ENCODE data around the gene RBM17. TPM values are rescaled to one million over a fixed set of nuclear protein-coding genes. Genes with fewer than 3 reads are reported as not detected.

Gene RBM17
- polyA plus RNA-seq, 1 experiment = 28.9 TPM

GRCh38 chr10:6065406-6065805 lies 23.4 kb upstream of the RBM17 start:
- H3K36me3 ChIP-seq (ENCODE audit: control insufficient read depth, insufficient read depth, low read length) = no peaks in the 10 kb centered on the region
- ChIA-PET POLR2A (no interaction called here), CTCF (interaction anchor here (1.7 to 3.6 kb wide), 2 partner anchors 14 to 21 kb away, joined by 4 to 23 read pairs; no protein-coding TSS in a partner anchor)
- H3K4me3 ChIP-seq (ENCODE audit: low read depth, low read length) = no peak overlapping the region
- TF ChIP-seq CTCF (IDR thresholded peaks at IDR 0.05; ENCODE audit: insufficient read depth, low read depth, low read length) = no peak
- peaks cover 7% of the 10 kb centered on the region for H3K27me3 ChIP-seq (ENCODE audit: control insufficient read depth, insufficient read depth, low read length)
- DNase-seq (ENCODE audit: low read depth) = no peak

DNA sequence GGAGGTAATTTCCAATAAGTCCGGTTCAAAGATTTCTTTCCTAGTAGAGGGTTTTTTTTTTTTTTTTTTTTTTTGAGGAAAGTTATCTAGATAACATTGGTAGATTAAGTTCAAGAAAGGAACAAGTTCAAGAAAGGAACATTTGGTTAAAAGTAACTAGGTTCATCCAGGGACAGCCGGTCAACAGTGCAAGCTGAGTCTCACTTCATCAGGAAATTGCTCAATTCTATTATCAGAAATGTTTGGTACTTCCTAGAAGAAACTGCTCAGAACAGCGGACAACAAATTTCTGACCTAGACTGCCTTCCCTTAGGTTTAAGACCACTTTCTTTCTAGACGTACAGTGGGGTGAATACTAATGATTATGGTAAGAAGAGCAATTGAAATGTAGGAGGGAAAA lies 23.0 kb upstream of the RBM17 start:
- ChIA-PET POLR2A (no interaction called here), CTCF (interaction anchor here (1.7 to 3.6 kb wide), 2 partner anchors 15 to 21 kb away, joined by 4 to 23 read pairs; no protein-coding TSS in a partner anchor)
- Histone ChIP-seq H3K27me3 (ENCODE audit: control insufficient read depth, insufficient read depth, low read length) (peaks cover 7% of the 10 kb centered on the region), H3K4me3 (ENCODE audit: low read depth, low read length) (no peak overlapping the region), H3K36me3 (ENCODE audit: control insufficient read depth, insufficient read depth, low read length) (no peaks in the 10 kb centered on the region)
- no peak for TF ChIP-seq CTCF (IDR thresholded peaks at IDR 0.05; ENCODE audit: insufficient read depth, low read depth, low read length)
- DNase-seq (ENCODE audit: low read depth) = no peak

- TF ChIP-seq CTCF (IDR thresholded peaks at IDR 0.05; ENCODE audit: insufficient read depth, low read depth, low read length) = no peak
- Histone ChIP-seq H3K36me3 (ENCODE audit: control insufficient read depth, insufficient read depth, low read length) (no peaks in the 10 kb centered on the region), H3K27me3 (ENCODE audit: control insufficient read depth, insufficient read depth, low read length) (peaks cover 7% of the 10 kb centered on the region), H3K4me3 (ENCODE audit: low read depth, low read length) (no peak overlapping the region)
- CTCF ChIA-PET = interaction anchor here (1.1 to 3.6 kb wide), 2 partner anchors 19 to 54 kb away, joined by 3 to 23 read pairs; no protein-coding TSS in a partner anchor
- DNase-seq (ENCODE audit: low read depth) = no peak
- POLR2A ChIA-PET = no interaction called here
Measured at GRCh38 chr10:6067457-6067856, 21.4 kb upstream of the RBM17 start.

GRCh38 chr10:6068006-6068405 lies 20.8 kb upstream of the RBM17 start:
- Histone ChIP-seq H3K36me3 (ENCODE audit: control insufficient read depth, insufficient read depth, low read length) (no peaks in the 10 kb centered on the region), H3K4me3 (ENCODE audit: low read depth, low read length) (no peak overlapping the region), H3K27me3 (ENCODE audit: control insufficient read depth, insufficient read depth, low read length) (peaks cover 7% of the 10 kb centered on the region)
- ChIA-PET CTCF (interaction anchor here (1.2 to 3.6 kb wide), 2 partner anchors 17 to 19 kb away, joined by 3 to 23 read pairs; no protein-coding TSS in a partner anchor), POLR2A (no interaction called here)
- no peak for DNase-seq (ENCODE audit: low read depth)
- TF ChIP-seq CTCF (IDR thresholded peaks at IDR 0.05; ENCODE audit: insufficient read depth, low read depth, low read length) = no peak

DNA sequence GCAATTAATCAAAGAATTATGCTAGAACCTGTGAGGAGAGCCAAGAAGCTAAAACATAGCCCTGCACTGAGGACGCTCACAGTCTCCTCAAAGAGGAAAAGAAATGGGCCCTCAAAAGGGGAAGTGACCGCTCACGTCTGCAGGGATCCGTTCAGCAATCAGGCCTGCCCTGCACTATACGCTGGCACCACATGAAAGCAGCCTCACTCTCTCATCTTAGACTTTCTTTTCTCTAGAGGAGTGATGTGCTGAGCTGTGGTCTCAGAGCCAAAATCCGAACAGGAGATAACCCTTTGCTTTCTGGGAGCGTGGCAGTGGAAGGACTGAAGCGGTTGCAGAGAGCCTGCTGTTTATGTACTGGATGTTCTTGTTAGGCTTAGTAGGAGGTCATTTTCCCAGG lies 20.4 kb upstream of the RBM17 start:
- Histone ChIP-seq H3K4me3 (ENCODE audit: low read depth, low read length) (no peak overlapping the region), H3K27me3 (ENCODE audit: control insufficient read depth, insufficient read depth, low read length) (peaks cover 7% of the 10 kb centered on the region), H3K36me3 (ENCODE audit: control insufficient read depth, insufficient read depth, low read length) (no peaks in the 10 kb centered on the region)
- TF ChIP-seq CTCF (IDR thresholded peaks at IDR 0.05; ENCODE audit: insufficient read depth, low read depth, low read length) = no peak
- CTCF ChIA-PET = interaction anchor here (1.2 to 3.6 kb wide), 2 partner anchors 18 kb away, joined by 3 to 23 read pairs; no protein-coding TSS in a partner anchor
- POLR2A ChIA-PET = no interaction called here
- no peak for DNase-seq (ENCODE audit: low read depth)

All from BJ (cell line).